Measurements from ENCODE around the gene CNGB1.
"Not testable (repeated sequence)": the region's sequence is repeated elsewhere in the genome, so short reads cannot be mapped to it uniquely, and the experiment has no call there.

CNGB1 gene

DNA sequence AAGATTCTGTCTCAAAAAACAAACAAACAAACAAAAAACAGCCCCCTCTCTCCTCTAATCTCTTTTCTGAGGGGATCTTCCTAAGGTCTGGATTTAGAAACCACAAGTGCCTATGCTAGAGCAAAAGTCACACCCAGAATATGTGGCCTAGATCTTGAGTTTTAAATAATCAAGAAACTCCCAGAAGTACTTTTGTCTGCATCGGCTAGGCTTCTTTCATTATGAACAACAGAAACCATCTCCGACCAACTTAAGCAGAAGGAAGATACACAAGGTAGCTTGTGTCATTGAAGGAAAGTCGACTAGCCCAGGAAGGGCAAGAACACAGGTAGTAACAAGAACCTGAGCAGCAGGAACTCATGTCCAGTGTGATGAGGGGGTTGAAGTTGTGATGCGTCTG is 94.7 kb downstream of the CNGB1 start:
- no peak for DNase-seq (ENCODE audit: low spot score in 2 of 2)
- peak; percentile 83 for ATAC-seq
- Mint-ChIP-seq H3K4me3 (no peak overlapping the region), H3K9me3 (no peaks in the 10 kb centered on the region), H3K36me3 (no peaks in the 10 kb centered on the region), H3K4me1 (peaks cover 18% of the 10 kb centered on the region), H3K27ac (no peak overlapping the region)

DNA sequence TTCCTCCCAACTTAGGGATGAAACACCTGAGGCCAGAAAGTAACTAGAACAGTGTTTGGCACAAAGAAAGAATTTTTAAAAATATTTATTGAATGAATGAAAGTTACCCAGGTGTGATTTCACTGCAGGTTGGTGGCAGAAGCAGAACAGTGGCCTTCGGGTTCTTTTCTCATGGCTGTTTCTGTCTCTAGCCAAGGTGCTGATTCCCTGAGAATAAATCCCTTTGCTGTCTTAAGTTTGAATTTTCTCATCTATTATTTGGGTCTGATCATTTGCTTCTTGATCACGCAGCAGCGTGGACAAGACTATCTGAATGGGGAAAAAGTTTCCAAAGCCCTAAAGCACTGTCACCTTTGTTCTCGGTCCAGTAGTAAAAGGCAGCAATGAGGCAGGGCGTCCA is 95.6 kb downstream of the CNGB1 start:
- no peaks in the 10 kb centered on the region for H3K9me3 Mint-ChIP-seq
- ATAC-seq: no peak
- H3K4me3 Mint-ChIP-seq: no peak overlapping the region
- no peak overlapping the region for H3K27ac Mint-ChIP-seq
- DNase-seq (ENCODE audit: low spot score in 2 of 2): no peak
- H3K36me3 Mint-ChIP-seq: no peaks in the 10 kb centered on the region
- peaks cover 19% of the 10 kb centered on the region for H3K4me1 Mint-ChIP-seq

DNA sequence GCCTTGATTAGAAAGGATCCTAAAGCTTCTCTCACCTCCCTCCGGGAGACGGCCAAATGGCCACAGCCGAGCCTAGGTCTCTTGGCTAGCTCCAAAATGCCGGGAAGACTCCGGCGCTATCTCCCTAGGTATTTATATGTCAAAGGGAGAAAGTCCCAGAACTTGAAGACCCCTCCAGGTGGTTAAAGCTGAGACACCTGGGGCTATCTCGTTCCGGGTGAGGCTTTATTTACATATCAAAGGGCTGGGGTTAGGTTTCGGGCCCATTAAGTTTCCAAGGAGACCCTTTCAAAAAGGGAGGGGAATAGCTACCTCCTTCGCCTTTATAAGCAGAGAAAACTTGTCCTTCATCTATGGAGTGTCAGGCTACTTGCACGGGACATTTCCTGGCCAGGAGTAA is 97.7 kb downstream of the CNGB1 start:
- peaks cover 19% of the 10 kb centered on the region for H3K4me1 Mint-ChIP-seq
- ATAC-seq (no peak), DNase-seq (ENCODE audit: low spot score in 2 of 2) (no peak)
- H3K4me3 Mint-ChIP-seq: no peak overlapping the region
- no peak overlapping the region for H3K27ac Mint-ChIP-seq
- no peaks in the 10 kb centered on the region for H3K36me3 Mint-ChIP-seq
- no peaks in the 10 kb centered on the region for H3K9me3 Mint-ChIP-seq

DNA sequence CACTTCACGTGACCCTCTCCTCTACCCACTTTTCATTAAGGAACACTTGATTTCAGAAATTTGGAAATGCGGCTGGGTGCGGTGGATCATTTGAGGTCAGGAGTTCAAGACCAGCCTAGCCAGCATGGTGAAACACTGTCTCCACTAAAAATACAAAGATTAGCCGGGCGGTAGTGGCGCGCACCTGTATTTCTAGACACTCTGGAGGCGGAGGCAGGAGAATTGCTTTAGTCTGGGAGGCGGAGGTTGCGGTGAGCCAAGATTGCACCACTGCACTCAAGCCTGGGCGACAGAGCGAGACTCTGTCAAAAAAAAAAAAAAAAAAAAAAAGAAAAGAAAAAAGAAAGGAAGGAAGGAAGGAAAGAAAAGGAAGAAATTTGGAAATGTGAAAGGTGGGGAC is 98.2 kb downstream of the CNGB1 start:
- H3K9me3 Mint-ChIP-seq; DNase-seq (ENCODE audit: low spot score in 2 of 2); H3K4me3 Mint-ChIP-seq; H3K27ac Mint-ChIP-seq; ATAC-seq; H3K36me3 Mint-ChIP-seq: not testable (repeated sequence)
- H3K4me1 Mint-ChIP-seq: peaks cover 19% of the 10 kb centered on the region

DNA sequence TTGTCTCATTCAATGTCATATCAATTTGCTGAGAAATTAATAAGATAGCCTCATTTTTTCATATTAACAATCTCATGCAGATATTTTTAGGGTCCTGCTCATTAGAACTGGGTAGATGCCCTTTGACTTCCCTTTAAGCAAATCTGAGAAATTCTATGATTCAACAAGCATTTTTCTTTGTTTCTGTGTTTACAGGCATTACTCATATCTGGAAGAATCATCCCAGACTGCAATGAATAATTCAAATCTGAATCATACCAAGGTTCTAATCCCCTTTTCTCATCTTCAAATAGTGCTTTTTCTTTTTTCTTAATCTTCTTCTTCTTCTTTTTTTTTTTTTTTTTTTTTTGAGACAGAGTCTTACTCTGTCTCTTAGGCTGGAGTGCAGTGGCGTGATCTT is 99.5 kb downstream of the CNGB1 start:
- H3K4me1 Mint-ChIP-seq: peaks cover 18% of the 10 kb centered on the region
- no peaks in the 10 kb centered on the region for H3K9me3 Mint-ChIP-seq
- H3K4me3 Mint-ChIP-seq: no peak overlapping the region
- H3K36me3 Mint-ChIP-seq: no peaks in the 10 kb centered on the region
- DNase-seq (ENCODE audit: low spot score in 2 of 2) (no peak), ATAC-seq (peak; percentile 90)
- no peak overlapping the region for H3K27ac Mint-ChIP-seq

DNA sequence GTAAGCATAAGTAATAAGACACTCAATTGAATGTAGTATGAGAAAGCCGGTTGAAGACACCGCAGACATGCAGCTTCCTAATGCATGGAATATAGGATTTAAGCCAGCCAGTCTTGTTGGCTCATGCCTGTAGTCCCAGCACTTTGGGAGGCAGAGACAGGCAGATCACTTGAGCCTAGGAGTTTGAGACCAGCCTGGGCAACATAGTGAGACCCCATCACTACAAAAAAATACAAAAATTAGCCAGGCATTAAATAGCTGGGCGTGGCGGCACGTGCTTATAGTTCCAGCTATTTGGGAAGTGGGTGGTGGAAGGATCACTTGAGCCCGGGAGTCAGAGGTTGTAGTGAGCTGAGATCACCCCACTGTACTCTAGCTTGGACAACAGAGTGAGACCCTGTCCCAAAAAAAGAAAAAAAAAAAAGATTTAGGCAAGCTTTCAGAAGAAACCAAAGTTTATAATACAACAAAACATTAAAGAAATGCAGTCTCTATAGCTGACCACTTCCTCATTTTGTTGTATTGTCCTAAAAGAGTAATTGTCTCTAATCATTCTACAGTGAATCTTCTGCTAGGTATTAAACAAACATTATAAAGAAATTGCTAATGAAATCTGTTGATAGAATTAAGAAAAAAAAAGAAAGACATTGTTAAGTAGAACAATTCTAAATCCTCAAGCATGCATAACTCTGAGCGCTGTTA is 100.0 kb downstream of the CNGB1 start:
- H3K9me3 Mint-ChIP-seq: no peaks in the 10 kb centered on the region
- ATAC-seq (no peak), DNase-seq (ENCODE audit: low spot score in 2 of 2) (no peak)
- no peak overlapping the region for H3K4me3 Mint-ChIP-seq
- no peak overlapping the region for H3K27ac Mint-ChIP-seq
- H3K4me1 Mint-ChIP-seq: peaks cover 13% of the 10 kb centered on the region
- H3K36me3 Mint-ChIP-seq: no peaks in the 10 kb centered on the region

DNA sequence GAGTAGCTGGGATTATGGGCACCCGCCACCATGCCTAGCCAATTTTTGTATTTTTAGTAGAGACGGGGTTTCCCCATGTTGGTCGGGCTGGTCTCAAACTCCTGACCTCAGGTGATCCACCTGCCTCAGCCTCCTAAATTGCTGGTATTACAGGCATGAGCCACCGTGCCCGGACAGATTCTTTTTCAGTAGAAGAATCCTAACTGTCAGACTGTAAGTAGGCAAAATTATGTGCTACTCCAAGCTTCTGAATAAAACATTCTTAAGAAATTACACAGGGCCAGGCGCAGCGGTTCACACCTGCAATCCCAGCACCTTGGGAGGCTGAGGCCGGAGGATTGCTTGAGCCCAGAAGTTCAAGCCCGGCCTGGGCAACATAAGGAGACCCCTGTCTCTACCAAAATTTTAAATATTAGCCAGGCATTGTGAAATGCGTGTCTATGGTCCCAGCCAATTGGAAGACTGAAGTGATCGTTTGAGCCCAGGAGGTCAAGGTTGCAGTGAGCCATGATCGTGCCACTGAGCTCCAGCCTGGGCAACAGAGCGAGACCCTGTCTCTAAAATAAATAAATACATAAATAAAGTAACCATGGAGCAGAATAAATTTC is 101.9 kb downstream of the CNGB1 start:
- Mint-ChIP-seq H3K9me3 (no peaks in the 10 kb centered on the region), H3K4me3 (no peak overlapping the region), H3K4me1 (peaks cover 13% of the 10 kb centered on the region), H3K36me3 (no peaks in the 10 kb centered on the region), H3K27ac (no peak overlapping the region)
- DNase-seq (ENCODE audit: low spot score in 2 of 2) (no peak), ATAC-seq (no peak)

DNA sequence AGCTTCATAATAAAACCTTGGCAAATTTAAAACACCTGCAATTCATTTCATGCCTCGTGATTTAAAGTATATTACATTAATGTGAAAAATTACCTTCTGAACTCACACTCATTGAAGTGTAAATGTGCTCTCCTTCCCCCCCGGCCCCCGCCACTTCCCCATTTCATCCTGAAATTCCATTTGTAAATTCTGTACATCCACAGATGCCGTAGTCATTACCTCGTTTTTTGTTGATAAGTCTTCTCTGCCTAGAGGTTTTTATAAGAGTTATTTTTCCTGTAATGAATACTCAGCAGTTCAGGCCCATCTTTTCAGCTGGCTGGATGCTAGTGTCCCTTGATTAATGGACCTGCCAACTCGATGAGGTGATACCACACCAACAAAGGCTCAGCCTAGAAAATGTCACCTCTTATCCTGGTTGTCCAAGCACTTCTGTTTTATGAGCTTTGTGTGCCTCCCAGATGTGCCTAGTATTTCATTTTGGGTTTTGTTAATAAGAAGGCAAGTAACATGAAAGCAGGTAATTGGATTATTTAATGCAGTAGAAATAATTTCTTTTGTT is 103.8 kb downstream of the CNGB1 start:
- no peaks in the 10 kb centered on the region for H3K36me3 Mint-ChIP-seq
- H3K9me3 Mint-ChIP-seq: no peaks in the 10 kb centered on the region
- no peak overlapping the region for H3K4me3 Mint-ChIP-seq
- DNase-seq (ENCODE audit: low spot score in 2 of 2) (no peak), ATAC-seq (no peak)
- peaks cover 10% of the 10 kb centered on the region for H3K4me1 Mint-ChIP-seq
- no peak overlapping the region for H3K27ac Mint-ChIP-seq

DNA sequence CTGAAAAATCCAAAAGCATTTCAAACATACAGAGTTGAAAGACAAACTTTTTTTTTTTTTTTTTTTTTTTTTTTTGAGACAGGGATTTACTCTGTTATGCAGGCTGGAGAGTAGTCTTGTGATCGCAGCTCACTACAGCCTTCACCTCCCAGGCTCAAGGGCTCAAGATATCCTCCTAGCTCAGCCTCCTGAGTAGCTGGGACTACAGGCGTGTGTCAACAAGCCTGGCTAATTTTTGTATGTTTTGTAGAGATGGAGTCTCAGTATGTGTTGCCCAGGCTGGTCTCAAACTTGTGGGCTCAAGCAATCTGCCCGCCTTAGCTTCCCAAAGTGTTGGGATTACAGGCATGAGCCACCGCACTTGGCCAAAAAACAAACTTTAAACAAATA is 104.4 kb downstream of the CNGB1 start:
- Mint-ChIP-seq H3K4me1 (peaks cover 5% of the 10 kb centered on the region), H3K4me3 (no peak overlapping the region), H3K36me3 (no peaks in the 10 kb centered on the region), H3K27ac (no peak overlapping the region), H3K9me3 (no peaks in the 10 kb centered on the region)
- no peak for DNase-seq (ENCODE audit: low spot score in 2 of 2)
- ATAC-seq: no peak

DNA sequence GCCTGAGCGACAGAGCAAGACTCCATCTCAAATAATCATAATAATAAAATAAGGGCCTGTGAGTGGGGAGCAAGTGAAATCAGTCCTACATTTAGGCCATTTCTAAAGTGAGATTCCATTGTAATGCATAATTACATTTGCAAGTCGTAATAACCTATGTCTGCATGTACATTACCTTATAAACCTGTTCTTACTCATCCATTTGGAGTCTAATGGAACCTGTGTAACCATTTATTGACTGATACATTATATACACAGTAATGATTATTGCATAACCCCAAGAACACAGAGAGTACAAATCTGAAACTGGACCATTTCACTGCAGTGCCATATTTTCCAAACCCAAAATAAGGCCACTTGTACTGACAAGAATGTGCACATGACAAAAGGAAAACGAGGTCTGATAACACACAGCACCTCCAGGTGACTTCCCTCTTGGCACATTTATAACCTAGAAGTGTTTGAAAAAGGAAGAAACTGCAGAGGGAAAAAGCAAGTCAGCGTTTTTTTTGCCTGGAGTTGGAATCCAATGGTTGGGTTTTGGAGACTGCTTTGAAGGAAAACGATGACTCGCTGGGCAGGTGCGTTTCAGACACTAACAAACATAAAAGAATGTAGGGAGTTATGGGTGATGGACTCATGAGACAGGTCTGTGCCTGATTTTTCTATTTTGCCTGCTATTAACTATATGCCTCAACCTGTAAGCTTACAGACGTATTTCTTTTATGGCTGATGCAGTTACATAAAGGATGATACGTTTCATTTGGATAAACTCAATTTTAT is 105.0 kb downstream of the CNGB1 start:
- no peaks in the 10 kb centered on the region for H3K9me3 Mint-ChIP-seq
- no peak for ATAC-seq
- H3K36me3 Mint-ChIP-seq: no peaks in the 10 kb centered on the region
- no peak overlapping the region for H3K27ac Mint-ChIP-seq
- DNase-seq (ENCODE audit: low spot score in 2 of 2): no peak
- H3K4me1 Mint-ChIP-seq: no peaks in the 10 kb centered on the region
- H3K4me3 Mint-ChIP-seq: no peak overlapping the region

DNA sequence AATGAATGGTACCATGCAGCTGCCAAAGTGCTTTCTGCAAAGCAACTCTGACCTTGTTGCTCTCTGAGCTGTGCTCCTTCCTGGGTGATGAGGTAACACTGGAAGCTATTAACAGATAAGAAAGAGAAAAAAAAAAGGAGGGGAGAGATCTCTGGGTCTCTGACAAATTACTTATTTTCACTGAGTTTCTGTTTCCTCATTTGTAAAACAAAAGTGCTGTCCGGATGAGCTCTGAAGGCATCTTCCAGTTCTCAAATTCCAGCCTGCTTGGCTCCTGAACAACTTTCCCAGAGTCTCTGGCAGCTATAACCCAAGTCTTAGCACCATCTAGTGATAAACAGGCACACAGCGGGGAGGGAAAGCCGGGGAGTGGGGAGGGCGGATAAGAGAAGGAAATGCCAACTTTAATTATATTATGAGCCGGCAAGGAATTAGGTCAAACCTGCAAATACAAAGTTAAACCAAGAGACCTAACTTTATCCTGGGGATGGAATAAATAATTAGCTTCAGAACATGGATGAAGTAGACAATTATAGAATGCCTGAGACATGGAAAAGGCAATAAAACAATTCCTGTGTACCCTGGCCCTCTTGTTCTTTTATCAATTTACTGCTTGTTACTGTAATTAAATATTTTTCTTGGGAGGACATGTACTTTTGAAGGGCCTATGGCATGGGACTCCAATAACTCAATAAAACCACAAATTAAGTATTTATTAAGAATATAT is 107.3 kb downstream of the CNGB1 start:
- no peaks in the 10 kb centered on the region for H3K36me3 Mint-ChIP-seq
- no peak overlapping the region for H3K4me3 Mint-ChIP-seq
- no peaks in the 10 kb centered on the region for H3K4me1 Mint-ChIP-seq
- no peak overlapping the region for H3K27ac Mint-ChIP-seq
- DNase-seq (ENCODE audit: low spot score in 2 of 2) (no peak), ATAC-seq (no peak)
- no peaks in the 10 kb centered on the region for H3K9me3 Mint-ChIP-seq

DNA sequence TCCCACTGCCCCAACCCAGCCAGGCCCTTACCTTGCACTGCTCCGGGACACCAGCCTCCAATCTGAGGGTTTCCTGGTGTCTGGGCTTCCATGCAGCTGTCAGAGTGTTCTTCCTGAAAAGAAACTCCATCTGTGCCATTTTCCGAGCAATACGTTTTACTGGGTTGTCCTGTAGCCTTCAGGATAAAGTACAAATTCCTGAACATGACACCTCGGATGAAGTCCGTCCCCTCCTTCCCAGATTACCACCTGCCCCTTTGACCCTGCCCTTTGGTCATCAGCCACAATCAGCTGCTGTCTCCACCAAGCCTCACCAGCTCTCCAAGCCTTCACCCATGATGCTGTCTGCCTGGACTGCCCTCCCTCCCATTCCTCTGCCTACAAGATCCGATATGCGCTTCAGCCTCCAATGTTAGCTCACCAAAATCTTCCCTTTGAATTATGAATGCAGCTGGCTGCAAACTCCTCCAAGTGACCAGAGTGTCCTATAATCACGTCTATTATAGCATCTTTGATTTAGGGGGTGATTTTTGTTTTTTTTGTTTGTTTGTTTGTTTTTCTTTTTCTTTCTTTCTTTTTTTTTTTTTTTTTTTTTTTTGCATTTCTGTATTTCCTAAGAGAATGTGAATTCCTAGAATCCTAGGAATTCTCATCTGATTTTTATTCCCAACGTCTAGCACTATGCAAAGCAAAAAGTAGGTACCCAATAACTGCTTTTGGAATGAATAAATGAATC is 108.1 kb downstream of the CNGB1 start:
- H3K36me3 Mint-ChIP-seq: no peaks in the 10 kb centered on the region
- DNase-seq (ENCODE audit: low spot score in 2 of 2) (no peak), ATAC-seq (no peak)
- no peaks in the 10 kb centered on the region for H3K9me3 Mint-ChIP-seq
- H3K4me1 Mint-ChIP-seq: no peaks in the 10 kb centered on the region
- no peak overlapping the region for H3K4me3 Mint-ChIP-seq
- H3K27ac Mint-ChIP-seq: no peak overlapping the region

DNA sequence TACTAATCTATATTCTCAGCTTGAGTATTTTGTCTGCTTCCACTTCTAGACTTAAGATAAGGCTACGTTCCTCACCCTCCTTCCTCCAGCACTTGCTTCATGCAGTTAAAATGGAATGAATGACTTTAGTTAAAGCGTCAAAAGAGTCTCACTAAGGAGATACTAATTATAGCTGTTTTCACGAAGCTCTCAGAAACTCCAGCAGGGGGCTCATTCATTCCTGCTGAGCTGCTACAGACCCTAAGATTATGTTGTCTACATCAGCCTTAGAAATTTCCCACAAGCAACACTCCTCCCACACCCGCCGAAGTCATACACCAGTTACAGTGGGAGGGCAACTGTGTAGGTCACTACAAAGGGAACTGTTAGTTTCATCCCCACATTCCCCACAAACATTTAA is 111.6 kb downstream of the CNGB1 start:
- Mint-ChIP-seq H3K4me3 (no peak overlapping the region), H3K9me3 (no peaks in the 10 kb centered on the region), H3K4me1 (no peaks in the 10 kb centered on the region), H3K27ac (no peak overlapping the region), H3K36me3 (no peaks in the 10 kb centered on the region)
- ATAC-seq (peak; percentile 42), DNase-seq (ENCODE audit: low spot score in 2 of 2) (no peak)

DNA sequence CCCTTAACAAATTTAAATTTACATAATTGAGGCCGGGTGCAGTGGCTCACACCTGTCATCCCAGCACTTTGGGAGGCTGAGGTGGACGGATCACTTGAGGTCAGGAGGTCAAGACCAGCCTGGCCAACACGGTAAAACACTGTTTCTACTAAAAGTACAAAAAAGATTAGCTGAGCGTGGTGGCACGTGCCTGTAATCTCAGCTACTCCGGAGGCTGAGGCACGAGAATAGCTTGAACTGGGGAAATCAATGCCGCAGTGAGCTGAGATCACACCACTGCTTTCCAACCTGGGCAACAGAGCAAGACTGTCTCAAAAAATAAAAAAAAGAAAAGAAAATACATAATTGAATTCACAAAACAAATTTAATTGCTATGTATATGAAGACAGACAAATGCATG is 112.3 kb downstream of the CNGB1 start:
- Mint-ChIP-seq H3K9me3 (no peaks in the 10 kb centered on the region), H3K36me3 (no peaks in the 10 kb centered on the region), H3K4me1 (no peaks in the 10 kb centered on the region), H3K4me3 (no peak overlapping the region), H3K27ac (no peak overlapping the region)
- ATAC-seq (no peak), DNase-seq (ENCODE audit: low spot score in 2 of 2) (no peak)

DNA sequence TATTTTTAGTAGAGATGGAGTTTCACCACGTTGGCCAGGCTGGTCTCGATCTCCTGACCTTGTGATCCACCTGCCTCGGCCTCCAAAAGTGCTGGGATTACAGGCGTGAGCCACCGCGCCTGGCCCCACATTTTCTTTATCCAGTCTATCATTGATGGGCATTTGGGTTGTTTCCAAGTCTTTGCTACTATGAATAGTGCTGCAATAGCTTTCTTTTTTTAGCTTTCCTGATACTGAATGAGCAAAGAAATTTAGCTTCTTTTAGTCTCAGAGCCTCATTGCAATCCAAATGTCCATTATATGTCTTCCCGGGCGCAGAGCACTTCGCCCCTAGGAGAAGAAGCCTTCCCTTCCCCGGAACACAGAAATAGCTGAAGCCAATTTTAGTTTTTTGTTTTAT is 112.9 kb downstream of the CNGB1 start:
- H3K9me3 Mint-ChIP-seq; ATAC-seq; H3K4me3 Mint-ChIP-seq; H3K4me1 Mint-ChIP-seq; H3K36me3 Mint-ChIP-seq; H3K27ac Mint-ChIP-seq; DNase-seq (ENCODE audit: low spot score in 2 of 2): not testable (repeated sequence)

All from stimulated activated effector memory CD8-positive, alpha-beta T cell treated with anti-CD3 and anti-CD28 coated beads, Interleukin-12 subunit alpha, Interleukin-12 subunit beta, amount 100 ng/mL, for 72 hours (primary cell).